K562 (cell line): ENCODE results near the gene SEC24C.

Experiments used
- EZH2 ChIP-seq: IDR thresholded peaks from 2 replicates; pipeline ENCODE4 v1.6.1; 2012; ENCODE audit warnings: low read depth, mild to moderate bottlenecking, inconsistent platforms, low read length, borderline replicate concordance
- HMG20B ChIP-seq: fragments of 250-450 bp; sonication (Bioruptor Pico); IDR thresholded peaks from 2 replicates; pipeline ENCODE4 v1.5.0; 2021; ENCODE audit warnings: mild to moderate bottlenecking
- KDM1A ChIP-seq, 2 experiments: fragments of 450-650 bp; IDR thresholded peaks; 2 replicates each; pipeline ENCODE4 v1.6.1; 2016; ENCODE audit warnings: mild to moderate bottlenecking in 2 of 2
- NFXL1 ChIP-seq: fragments of 450-650 bp; formaldehyde crosslinking; IDR thresholded peaks from 2 replicates; pipeline ENCODE4 v1.4.0; 2021; ENCODE audit warnings: mild to moderate bottlenecking
- POLR2AphosphoS5 ChIP-seq: IDR thresholded peaks from 2 replicates; pipeline ENCODE4 v1.6.1; 2011; ENCODE audit warnings: mild to moderate bottlenecking, low read depth, low read length, moderate library complexity; ENCODE audit not compliant: control insufficient read depth, insufficient read depth
- SAP30 ChIP-seq: fragments of 200-600 bp; sonication (generic); IDR thresholded peaks from 2 replicates; pipeline ENCODE4 v1.6.1; 2012; ENCODE audit warnings: borderline replicate concordance, low read depth, mild to moderate bottlenecking, moderate library complexity, low read length, control low read depth, inconsistent platforms; ENCODE audit not compliant: insufficient read depth, poor library complexity, severe bottlenecking
- SMAD4 ChIP-seq: fragments of 250-450 bp; sonication (Bioruptor Pico); conservative IDR thresholded peaks from 2 replicates; pipeline ENCODE4 v1.8.0; 2021; ENCODE audit warnings: inconsistent platforms, mild to moderate bottlenecking, moderate library complexity
- TF ChIP-seq, protein P1 (sequence below): fragments of 450-650 bp; formaldehyde crosslinking; IDR thresholded peaks from 2 replicates; pipeline ENCODE4 v1.4.0; 2022; ENCODE audit warnings: missing genetic modification characterization
- TF ChIP-seq, protein P2 (sequence below), 2 experiments: fragments of 200-800 bp in 1 of 2; sonication (Bioruptor generic) in 1 of 2; sonication (generic) in 1 of 2; formaldehyde crosslinking in 1 of 2; IDR thresholded peaks in 1 of 2; conservative IDR thresholded peaks in 1 of 2; 2 replicates each; pipeline versions ENCODE4 v1.5.0 to v1.6.1; 2016 to 2020; ENCODE audit warnings: missing compliant biosample characterization in 1 of 2, missing genetic modification characterization in 1 of 2, missing genetic modification reagents in 1 of 2

DNA sequence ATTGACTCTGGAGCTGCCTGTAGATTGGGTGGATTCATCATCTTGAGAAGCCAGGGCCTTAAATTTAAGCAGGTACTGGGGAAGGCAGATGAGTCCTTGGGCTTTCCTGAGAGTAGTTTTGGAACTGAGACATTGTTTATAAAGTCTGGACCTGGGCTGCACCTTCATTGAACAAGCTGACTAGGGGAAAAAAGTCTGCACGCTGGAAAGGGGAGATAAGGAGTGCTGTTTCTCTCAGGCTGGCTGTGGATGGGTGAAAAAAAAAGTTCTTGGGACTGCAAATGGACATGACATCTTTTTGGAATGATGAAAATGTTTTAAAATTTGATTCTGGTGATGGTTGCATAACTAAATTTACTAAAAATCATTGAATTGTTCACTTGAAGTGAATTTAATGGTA is 12.0 kb downstream of the SEC24C start:
- TF ChIP-seq, protein P1, sequence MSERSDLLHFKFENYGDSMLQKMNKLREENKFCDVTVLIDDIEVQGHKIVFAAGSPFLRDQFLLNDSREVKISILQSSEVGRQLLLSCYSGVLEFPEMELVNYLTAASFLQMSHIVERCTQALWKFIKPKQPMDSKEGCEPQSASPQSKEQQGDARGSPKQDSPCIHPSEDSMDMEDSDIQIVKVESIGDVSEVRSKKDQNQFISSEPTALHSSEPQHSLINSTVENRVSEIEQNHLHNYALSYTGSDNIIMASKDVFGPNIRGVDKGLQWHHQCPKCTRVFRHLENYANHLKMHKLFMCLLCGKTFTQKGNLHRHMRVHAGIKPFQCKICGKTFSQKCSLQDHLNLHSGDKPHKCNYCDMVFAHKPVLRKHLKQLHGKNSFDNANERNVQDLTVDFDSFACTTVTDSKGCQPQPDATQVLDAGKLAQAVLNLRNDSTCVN (CRISPR knock-in tag), result no peak
- TF ChIP-seq POLR2AphosphoS5, result no peak
- TF ChIP-seq, protein P2, sequence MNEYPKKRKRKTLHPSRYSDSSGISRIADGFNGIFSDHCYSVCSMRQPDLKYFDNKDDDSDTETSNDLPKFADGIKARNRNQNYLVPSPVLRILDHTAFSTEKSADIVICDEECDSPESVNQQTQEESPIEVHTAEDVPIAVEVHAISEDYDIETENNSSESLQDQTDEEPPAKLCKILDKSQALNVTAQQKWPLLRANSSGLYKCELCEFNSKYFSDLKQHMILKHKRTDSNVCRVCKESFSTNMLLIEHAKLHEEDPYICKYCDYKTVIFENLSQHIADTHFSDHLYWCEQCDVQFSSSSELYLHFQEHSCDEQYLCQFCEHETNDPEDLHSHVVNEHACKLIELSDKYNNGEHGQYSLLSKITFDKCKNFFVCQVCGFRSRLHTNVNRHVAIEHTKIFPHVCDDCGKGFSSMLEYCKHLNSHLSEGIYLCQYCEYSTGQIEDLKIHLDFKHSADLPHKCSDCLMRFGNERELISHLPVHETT (CRISPR knock-in tag; conservative IDR thresholded peaks at IDR 0.05 in 1 of 2, IDR thresholded peaks at IDR 0.05 in 1 of 2), result no peak
- TF ChIP-seq KDM1A (IDR thresholded peaks at IDR 0.05), result no peak
- TF ChIP-seq NFXL1, result no peak
- TF ChIP-seq SAP30, result no peak
- no peak for TF ChIP-seq EZH2
- no peak for TF ChIP-seq SMAD4 (CRISPR knock-in tag)
- no peak for TF ChIP-seq HMG20B (CRISPR knock-in tag)
